Peyer's patch (tissue), 4 donors: ENCODE results near the gene SV2B. TPM values are rescaled to one million over a fixed set of nuclear protein-coding genes. Genes with fewer than 3 reads are reported as not detected.

Experiments
- DNase-seq, 3 donors: peaks; one replicate each; pipeline ENCODE4 v3.0.0-alpha.2; 2017 to 2019
- H3K27ac ChIP-seq, 4 donors: fragments of 200-600 bp; sonication (generic); one replicate each; pipeline ENCODE4 v1.5.1; 2016 to 2019
- H3K27me3 ChIP-seq, 2 donors: fragments of 200-600 bp; sonication (generic); one replicate each; pipeline ENCODE4 v1.5.1; 2019
- H3K36me3 ChIP-seq, 3 donors: fragments of 200-600 bp; sonication (generic); one replicate each; pipeline ENCODE4 v1.5.1; 2016 to 2019
- H3K4me1 ChIP-seq, 4 donors: fragments of 200-600 bp; sonication (generic); one replicate each; pipeline ENCODE4 v1.5.1; 2016 to 2019
- H3K4me3 ChIP-seq, 4 donors: fragments of 200-600 bp; sonication (generic); 1 replicate in 3 of 4; 2 replicates in 1 of 4; pipeline ENCODE4 v1.5.1; 2016 to 2019; ENCODE audit warnings: mild to moderate bottlenecking in 1 of 4
- H3K9me3 ChIP-seq, 4 donors: fragments of 200-600 bp; sonication (generic); one replicate each; pipeline ENCODE4 v1.5.1; 2016 to 2019; ENCODE audit warnings: mild to moderate bottlenecking in 1 of 4
- CTCF ChIP-seq, 6 experiments: fragments of 450-650 bp in 4 of 6; fragments of 200-600 bp in 2 of 6; sonication (generic) in 1 of 6; IDR thresholded peaks; one replicate each; pipeline ENCODE4 v1.5.1; 2017 to 2019; ENCODE audit warnings: antibody characterized with exemption in 6 of 6, mild to moderate bottlenecking in 3 of 6, moderate library complexity in 1 of 6
- POLR2A ChIP-seq, 2 donors: fragments of 450-650 bp; IDR thresholded peaks; one replicate each; pipeline ENCODE4 v1.5.1; 2017; ENCODE audit warnings: antibody characterized with exemption in 2 of 2, mild to moderate bottlenecking in 2 of 2, moderate library complexity in 2 of 2
- total RNA-seq, 4 donors: library from RNA; depleted of rRNA; stranded (reverse); fragments of >200 nt; gene quantifications; one replicate each; pipeline ENCODE4 v1.1.0, GENCODE V29; 2016

The SV2B gene
- total RNA-seq, 4 donors from 2014 or later, result 0.18 to 2.5 (median 0.69) TPM

- Histone ChIP-seq H3K27ac (no peak overlapping the region), H3K4me1 (peaks cover 0 to 15% (median 3%) of the 10 kb centered on the region in 4 donors), H3K4me3 (no peak overlapping the region), H3K9me3 (no peaks in the 10 kb centered on the region), H3K27me3 (peaks cover 0 to 11% of the 10 kb centered on the region in 2 donors), H3K36me3 (no peaks in the 10 kb centered on the region)
- peak in 1 of 3 donors; percentile 50 for DNase-seq
- TF ChIP-seq CTCF (IDR thresholded peaks at IDR 0.05) (no peak), POLR2A (IDR thresholded peaks at IDR 0.05) (no peak)
These were observed 4.1 kb downstream of the SV2B start for GRCh38 chr15:91104111-91104510.

GRCh38 chr15:91108421-91108820, 8.4 kb downstream of the SV2B start:
- Histone ChIP-seq H3K27ac (no peak overlapping the region), H3K4me1 (no peaks in the 10 kb centered on the region), H3K9me3 (no peaks in the 10 kb centered on the region), H3K4me3 (no peak overlapping the region), H3K27me3 (no peaks in the 10 kb centered on the region), H3K36me3 (no peaks in the 10 kb centered on the region)
- DNase-seq, result no peak
- no peak for TF ChIP-seq POLR2A (IDR thresholded peaks at IDR 0.05)
- TF ChIP-seq CTCF (IDR thresholded peaks at IDR 0.05), result no peak

- no peak for DNase-seq
- no peaks in the 10 kb centered on the region for H3K36me3 ChIP-seq
- TF ChIP-seq CTCF (IDR thresholded peaks at IDR 0.05), result no peak
- H3K27me3 ChIP-seq, result no peaks in the 10 kb centered on the region
- H3K4me3 ChIP-seq, result no peak overlapping the region
- H3K27ac ChIP-seq, result no peak overlapping the region
- no peaks in the 10 kb centered on the region for H3K4me1 ChIP-seq
- no peaks in the 10 kb centered on the region for H3K9me3 ChIP-seq
These were observed 9.8 kb downstream of the SV2B start for GRCh38 chr15:91109885-91110284.

GRCh38 chr15:91110407-91110806, 10.3 kb downstream of the SV2B start:
- no peak overlapping the region for H3K27ac ChIP-seq
- no peaks in the 10 kb centered on the region for H3K9me3 ChIP-seq
- no peaks in the 10 kb centered on the region for H3K36me3 ChIP-seq
- DNase-seq, result no peak
- no peak overlapping the region for H3K4me3 ChIP-seq
- TF ChIP-seq CTCF (IDR thresholded peaks at IDR 0.05) (no peak), POLR2A (IDR thresholded peaks at IDR 0.05) (no peak)
- no peaks in the 10 kb centered on the region for H3K27me3 ChIP-seq
- no peaks in the 10 kb centered on the region for H3K4me1 ChIP-seq

- DNase-seq, result no peak
- Histone ChIP-seq H3K27ac (no peak overlapping the region), H3K4me3 (no peak overlapping the region), H3K4me1 (no peaks in the 10 kb centered on the region), H3K9me3 (no peaks in the 10 kb centered on the region), H3K27me3 (no peaks in the 10 kb centered on the region), H3K36me3 (no peaks in the 10 kb centered on the region)
- TF ChIP-seq CTCF (IDR thresholded peaks at IDR 0.05) (no peak), POLR2A (IDR thresholded peaks at IDR 0.05) (no peak)
These were observed 13.0 kb downstream of the SV2B start for GRCh38 chr15:91113030-91113429.

- no peak for DNase-seq
- Histone ChIP-seq H3K9me3 (no peaks in the 10 kb centered on the region), H3K27ac (no peak overlapping the region), H3K4me3 (no peak overlapping the region), H3K4me1 (no peaks in the 10 kb centered on the region), H3K27me3 (no peaks in the 10 kb centered on the region), H3K36me3 (no peaks in the 10 kb centered on the region)
- no peak for TF ChIP-seq CTCF (IDR thresholded peaks at IDR 0.05)
- TF ChIP-seq POLR2A (IDR thresholded peaks at IDR 0.05), result no peak
These were observed 14.2 kb downstream of the SV2B start for GRCh38 chr15:91114301-91114700.
